Activated CD8-positive, alpha-beta T cell treated with anti-CD3 and anti-CD28 coated beads for 36 hours (primary cell): ENCODE data around the gene MAN2A1. TPM values are rescaled to one million over a fixed set of nuclear protein-coding genes. Genes with fewer than 3 reads are reported as not detected.

Source experiments
- ATAC-seq: fragments of 200-7000 bp; cut with Tn5 transposase; one replicate; pipeline ENCODE4 v1.10.0; 2021; ENCODE audit warnings: mild to moderate bottlenecking, moderate library complexity
- CTCF ChIA-PET: fragments of 350-600 bp; sonication (Branson Sonifier 250); formaldehyde crosslinking; loops from one replicate; lab custom pipeline; 2021; ENCODE audit warnings: antibody characterized with exemption; lab: Charles Lee
- POLR2A ChIA-PET: fragments of 350-600 bp; sonication (Branson Sonifier 250); formaldehyde crosslinking; loops from one replicate; lab custom pipeline; 2021; ENCODE audit warnings: antibody characterized with exemption; lab: Charles Lee
- DNase-seq: peaks from one replicate; pipeline ENCODE4 v3.0.0-alpha.2; 2020
- H3K27ac Mint-ChIP-seq: one replicate; pipeline ENCODE4 v1.8.0; 2021; ENCODE audit warnings: mild to moderate bottlenecking, mixed read lengths
- H3K27me3 Mint-ChIP-seq: one replicate; pipeline ENCODE4 v1.8.0; 2021; ENCODE audit warnings: mixed read lengths
- H3K36me3 Mint-ChIP-seq: one replicate; pipeline ENCODE4 v1.8.0; 2021; ENCODE audit warnings: low read depth, mixed read lengths
- H3K4me1 Mint-ChIP-seq: one replicate; pipeline ENCODE4 v1.8.0; 2021; ENCODE audit warnings: low read depth, mixed read lengths
- H3K4me3 Mint-ChIP-seq: one replicate; pipeline ENCODE4 v1.8.0; 2021; ENCODE audit warnings: mild to moderate bottlenecking, moderate library complexity, mixed read lengths
- H3K9me3 Mint-ChIP-seq: one replicate; pipeline ENCODE4 v1.8.0; 2021; ENCODE audit warnings: mixed read lengths
- intact Hi-C: fragments of 100-400 bp; cut with micrococcal nuclease; formaldehyde crosslinking; loops from one replicate; pipeline ENCODE4 v1.10.0; 2022
- total RNA-seq, 2 experiments: library from RNA; stranded (reverse); gene quantifications; one replicate each; pipeline ENCODE4 v1.2.3, GENCODE V29; 2021
- TF ChIP-seq, protein P1 (sequence below): fragments of 200-600 bp; IDR thresholded peaks from one replicate; pipeline ENCODE4 v1.8.0; 2022; ENCODE audit warnings: antibody characterized with exemption, mild to moderate bottlenecking

MAN2A1 gene
- total RNA-seq, 2 experiments from 2014 or later, result 29.9 to 30.6 TPM

DNA sequence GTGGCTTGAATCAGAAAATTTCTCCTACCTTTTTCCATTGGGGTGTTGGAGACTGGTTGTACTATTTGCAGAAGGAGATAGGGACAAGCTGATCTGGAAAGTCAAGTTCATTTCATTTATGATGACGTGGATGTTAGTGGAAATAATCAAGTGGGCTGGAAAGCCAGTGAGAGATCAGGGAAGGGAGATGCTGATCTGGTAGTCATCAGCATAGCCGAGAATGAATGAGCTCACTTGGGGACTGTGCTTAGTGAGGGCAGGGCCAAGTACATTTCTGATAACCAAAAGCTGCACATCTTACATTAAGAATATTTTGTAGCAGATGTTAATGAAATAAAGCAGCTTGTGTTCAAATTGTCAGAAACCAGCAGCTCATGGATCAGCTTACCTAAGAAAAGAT, 12.1 kb downstream of the MAN2A1 start:
- ChIA-PET CTCF (interaction anchor here (1.0 to 1.9 kb wide), 4 partner anchors 9 to 158 kb away, joined by 3 to 6 read pairs (median 4); no protein-coding TSS in a partner anchor), POLR2A (interaction anchor here (1.4 kb wide), 1 partner anchor 12 kb away, joined by 6 read pairs; the partner anchor contains the start of gene MAN2A1)
- no peak overlapping the region for H3K27ac Mint-ChIP-seq
- peaks cover 85% of the 10 kb centered on the region for H3K4me1 Mint-ChIP-seq
- H3K27me3 Mint-ChIP-seq, result no peaks in the 10 kb centered on the region
- peaks cover 29% of the 10 kb centered on the region for H3K36me3 Mint-ChIP-seq
- intact Hi-C loops, result no loop called here
- TF ChIP-seq, protein P1, sequence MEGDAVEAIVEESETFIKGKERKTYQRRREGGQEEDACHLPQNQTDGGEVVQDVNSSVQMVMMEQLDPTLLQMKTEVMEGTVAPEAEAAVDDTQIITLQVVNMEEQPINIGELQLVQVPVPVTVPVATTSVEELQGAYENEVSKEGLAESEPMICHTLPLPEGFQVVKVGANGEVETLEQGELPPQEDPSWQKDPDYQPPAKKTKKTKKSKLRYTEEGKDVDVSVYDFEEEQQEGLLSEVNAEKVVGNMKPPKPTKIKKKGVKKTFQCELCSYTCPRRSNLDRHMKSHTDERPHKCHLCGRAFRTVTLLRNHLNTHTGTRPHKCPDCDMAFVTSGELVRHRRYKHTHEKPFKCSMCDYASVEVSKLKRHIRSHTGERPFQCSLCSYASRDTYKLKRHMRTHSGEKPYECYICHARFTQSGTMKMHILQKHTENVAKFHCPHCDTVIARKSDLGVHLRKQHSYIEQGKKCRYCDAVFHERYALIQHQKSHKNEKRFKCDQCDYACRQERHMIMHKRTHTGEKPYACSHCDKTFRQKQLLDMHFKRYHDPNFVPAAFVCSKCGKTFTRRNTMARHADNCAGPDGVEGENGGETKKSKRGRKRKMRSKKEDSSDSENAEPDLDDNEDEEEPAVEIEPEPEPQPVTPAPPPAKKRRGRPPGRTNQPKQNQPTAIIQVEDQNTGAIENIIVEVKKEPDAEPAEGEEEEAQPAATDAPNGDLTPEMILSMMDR, result no peak
- no peaks in the 10 kb centered on the region for H3K9me3 Mint-ChIP-seq
- H3K4me3 Mint-ChIP-seq, result no peak overlapping the region
- DNase-seq (no peak), ATAC-seq (no peak)

DNA sequence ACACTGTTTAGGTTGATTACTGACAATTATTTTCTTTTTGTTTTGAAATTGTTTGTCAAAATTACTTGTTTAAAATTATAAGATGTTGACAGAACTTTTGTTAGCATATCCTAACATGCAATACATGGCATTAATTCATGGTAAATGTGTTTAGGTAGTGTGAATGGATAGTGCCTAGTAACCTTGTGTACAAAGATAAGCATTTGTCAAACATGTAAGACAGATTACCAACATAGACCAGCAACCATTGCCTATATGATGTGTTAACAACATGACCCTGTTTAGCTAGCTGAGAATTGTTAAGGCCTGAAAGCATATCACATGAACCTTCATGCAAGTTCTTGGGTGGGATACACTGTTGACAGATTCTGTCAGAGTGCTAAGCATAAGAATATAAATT, 13.4 kb downstream of the MAN2A1 start:
- Mint-ChIP-seq H3K27me3 (no peaks in the 10 kb centered on the region), H3K9me3 (no peaks in the 10 kb centered on the region), H3K27ac (no peak overlapping the region), H3K36me3 (peaks cover 32% of the 10 kb centered on the region), H3K4me1 (peaks cover 85% of the 10 kb centered on the region), H3K4me3 (no peak overlapping the region)
- intact Hi-C loops, result no loop called here
- CTCF ChIA-PET, result interaction anchor here (1.0 kb wide), 1 partner anchor 15 kb away, joined by 3 read pairs; no protein-coding TSS in a partner anchor
- no peak for DNase-seq
- TF ChIP-seq, protein P1, result no peak
- ATAC-seq, result no peak
- POLR2A ChIA-PET, result interaction anchor here (1.1 kb wide), 1 partner anchor 11 kb away, joined by 3 read pairs; no protein-coding TSS in a partner anchor

DNA sequence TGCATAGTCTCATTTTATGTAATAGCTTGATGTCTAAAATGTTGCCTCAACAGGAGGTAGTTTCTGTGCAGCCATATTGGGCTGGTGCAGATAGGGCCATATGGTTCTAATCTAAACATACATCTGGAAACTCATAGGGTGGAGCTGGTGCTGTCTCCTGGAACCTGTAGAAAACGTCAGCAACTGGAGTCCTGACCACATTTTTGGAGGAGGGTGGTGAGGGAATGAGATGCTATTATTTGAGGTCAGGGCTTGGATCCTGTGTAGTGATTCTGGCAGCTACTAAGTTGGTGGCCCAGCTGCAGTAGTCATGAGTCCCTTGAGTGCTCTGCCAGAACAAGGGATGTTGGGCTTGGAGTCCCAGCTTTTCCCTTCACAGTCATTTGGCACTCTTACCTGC, 14.1 kb downstream of the MAN2A1 start:
- H3K4me1 Mint-ChIP-seq, result peaks cover 85% of the 10 kb centered on the region
- H3K27ac Mint-ChIP-seq, result no peak overlapping the region
- no peak for DNase-seq
- intact Hi-C loops, result no loop called here
- ChIA-PET CTCF (interaction anchor here (1.0 to 1.7 kb wide), 3 partner anchors 12 to 16 kb away, joined by 3 to 4 read pairs (median 3); no protein-coding TSS in a partner anchor), POLR2A (interaction anchor here (1.1 to 1.4 kb wide), 2 partner anchors 12 to 14 kb away, joined by 3 read pairs; partner anchors contain the start of gene MAN2A1)
- no peaks in the 10 kb centered on the region for H3K9me3 Mint-ChIP-seq
- no peaks in the 10 kb centered on the region for H3K27me3 Mint-ChIP-seq
- no peak for ATAC-seq
- no peak overlapping the region for H3K4me3 Mint-ChIP-seq
- TF ChIP-seq, protein P1, result no peak
- H3K36me3 Mint-ChIP-seq, result peaks cover 33% of the 10 kb centered on the region

DNA sequence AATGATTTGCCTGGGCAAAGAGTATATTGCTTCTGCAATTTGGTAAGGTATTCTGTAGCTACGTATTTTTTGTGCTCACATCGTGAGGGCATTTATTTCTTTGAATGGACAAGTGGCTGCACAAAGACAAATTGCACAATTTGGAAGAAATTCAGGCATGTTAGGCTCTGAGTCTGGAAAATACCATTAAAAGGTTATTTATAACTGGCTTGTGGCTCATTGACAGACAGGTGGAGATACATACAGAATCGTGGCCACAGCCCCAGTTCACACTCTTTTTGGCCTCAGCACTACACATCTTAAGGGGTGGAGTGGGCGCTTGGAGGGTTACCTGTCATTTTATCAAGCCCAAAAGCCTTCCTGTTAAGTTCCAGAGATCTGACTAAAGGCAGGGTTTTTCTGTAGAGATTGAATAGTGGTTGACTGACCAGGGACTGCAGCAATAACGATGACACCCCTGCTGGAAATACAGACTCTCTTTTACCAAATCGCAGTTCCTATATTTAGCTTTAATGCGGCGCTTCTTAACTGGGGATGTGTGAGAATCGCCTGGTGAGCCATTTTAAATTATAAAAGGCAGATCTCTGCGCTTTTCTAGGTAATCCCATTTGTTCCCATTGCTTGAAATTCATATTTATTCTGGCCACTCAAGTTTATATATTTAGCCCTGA, 14.7 kb downstream of the MAN2A1 start:
- intact Hi-C loops, result no loop called here
- Mint-ChIP-seq H3K4me3 (no peak overlapping the region), H3K4me1 (peaks cover 86% of the 10 kb centered on the region), H3K27ac (no peak overlapping the region), H3K9me3 (no peaks in the 10 kb centered on the region), H3K27me3 (no peaks in the 10 kb centered on the region), H3K36me3 (peaks cover 31% of the 10 kb centered on the region)
- ChIA-PET CTCF (interaction anchor here (1.0 to 1.7 kb wide), 4 partner anchors 11 to 16 kb away, joined by 3 to 4 read pairs (median 3); partner anchors contain the start of gene MAN2A1), POLR2A (interaction anchor here (1.4 kb wide), 1 partner anchor 14 kb away, joined by 3 read pairs; the partner anchor contains the start of gene MAN2A1)
- ATAC-seq (no peak), DNase-seq (no peak)
- TF ChIP-seq, protein P1, result no peak

DNA sequence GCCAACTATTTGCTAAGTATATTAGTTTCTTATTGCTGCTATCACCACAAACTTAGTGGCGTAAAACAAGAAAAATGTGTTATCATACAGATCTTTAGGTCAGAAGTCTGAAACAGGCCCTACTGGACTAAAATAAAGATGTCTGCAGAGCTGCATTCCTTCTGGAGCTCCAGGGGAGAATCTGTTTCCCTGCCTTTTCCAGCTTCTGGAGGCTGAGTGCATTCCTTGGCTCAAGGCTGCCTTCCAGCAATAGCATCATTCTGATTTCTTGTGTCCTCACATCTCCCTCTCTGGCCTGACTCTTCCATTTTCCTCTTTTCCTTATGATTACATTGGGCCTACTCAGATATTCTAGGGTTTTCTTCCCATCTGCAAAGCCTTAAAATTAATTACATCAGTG, 15.9 kb downstream of the MAN2A1 start:
- H3K4me1 Mint-ChIP-seq, result peaks cover 82% of the 10 kb centered on the region

More for the DNA sequence above, 15.9 kb downstream of the MAN2A1 start:
- ChIA-PET CTCF (interaction anchor here (1.3 kb wide), 1 partner anchor 16 kb away, joined by 3 read pairs; the partner anchor contains the start of gene MAN2A1), POLR2A (interaction anchor here (1.0 kb wide), 1 partner anchor 17 kb away, joined by 3 read pairs; no protein-coding TSS in a partner anchor)
- Mint-ChIP-seq H3K4me3 (no peak overlapping the region), H3K36me3 (peaks cover 22% of the 10 kb centered on the region), H3K27me3 (no peaks in the 10 kb centered on the region), H3K9me3 (no peaks in the 10 kb centered on the region), H3K27ac (no peak overlapping the region)
- TF ChIP-seq, protein P1, result no peak
- ATAC-seq (no peak), DNase-seq (no peak)
- intact Hi-C loops, result no loop called here
